Fibroblast of mammary gland (primary cell): ENCODE data around the gene ADAMTS2.

ENCODE experiments used
- DNase-seq: peaks from one replicate; pipeline ENCODE4 v3.0.0-alpha.2; 2010; ENCODE audit warnings: low read depth
- H3K4me3 ChIP-seq: 2 replicates; pipeline ENCODE4 v1.5.1; 2011; ENCODE audit warnings: low read depth, mild to moderate bottlenecking, low read length, moderate library complexity; ENCODE audit not compliant: control insufficient read depth
- TF ChIP-seq, protein P1 (sequence below): conservative IDR thresholded peaks from 2 replicates; pipeline ENCODE4 v1.5.1; 2011; ENCODE audit warnings: low read depth, low read length, inconsistent platforms; ENCODE audit not compliant: control insufficient read depth, insufficient read depth

ADAMTS2 gene

GRCh38 chr5:179319741-179320281 lies 25.4 kb downstream of the ADAMTS2 start:
- H3K4me3 ChIP-seq = no peak overlapping the region
- TF ChIP-seq, protein P1, sequence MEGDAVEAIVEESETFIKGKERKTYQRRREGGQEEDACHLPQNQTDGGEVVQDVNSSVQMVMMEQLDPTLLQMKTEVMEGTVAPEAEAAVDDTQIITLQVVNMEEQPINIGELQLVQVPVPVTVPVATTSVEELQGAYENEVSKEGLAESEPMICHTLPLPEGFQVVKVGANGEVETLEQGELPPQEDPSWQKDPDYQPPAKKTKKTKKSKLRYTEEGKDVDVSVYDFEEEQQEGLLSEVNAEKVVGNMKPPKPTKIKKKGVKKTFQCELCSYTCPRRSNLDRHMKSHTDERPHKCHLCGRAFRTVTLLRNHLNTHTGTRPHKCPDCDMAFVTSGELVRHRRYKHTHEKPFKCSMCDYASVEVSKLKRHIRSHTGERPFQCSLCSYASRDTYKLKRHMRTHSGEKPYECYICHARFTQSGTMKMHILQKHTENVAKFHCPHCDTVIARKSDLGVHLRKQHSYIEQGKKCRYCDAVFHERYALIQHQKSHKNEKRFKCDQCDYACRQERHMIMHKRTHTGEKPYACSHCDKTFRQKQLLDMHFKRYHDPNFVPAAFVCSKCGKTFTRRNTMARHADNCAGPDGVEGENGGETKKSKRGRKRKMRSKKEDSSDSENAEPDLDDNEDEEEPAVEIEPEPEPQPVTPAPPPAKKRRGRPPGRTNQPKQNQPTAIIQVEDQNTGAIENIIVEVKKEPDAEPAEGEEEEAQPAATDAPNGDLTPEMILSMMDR = no peak
- DNase-seq = peak; percentile 69

- TF ChIP-seq, protein P1 = no peak
- no peak for DNase-seq
- no peak overlapping the region for H3K4me3 ChIP-seq
Observed at GRCh38 chr5:179319123-179319522, 26.1 kb downstream of the ADAMTS2 start.

DNA sequence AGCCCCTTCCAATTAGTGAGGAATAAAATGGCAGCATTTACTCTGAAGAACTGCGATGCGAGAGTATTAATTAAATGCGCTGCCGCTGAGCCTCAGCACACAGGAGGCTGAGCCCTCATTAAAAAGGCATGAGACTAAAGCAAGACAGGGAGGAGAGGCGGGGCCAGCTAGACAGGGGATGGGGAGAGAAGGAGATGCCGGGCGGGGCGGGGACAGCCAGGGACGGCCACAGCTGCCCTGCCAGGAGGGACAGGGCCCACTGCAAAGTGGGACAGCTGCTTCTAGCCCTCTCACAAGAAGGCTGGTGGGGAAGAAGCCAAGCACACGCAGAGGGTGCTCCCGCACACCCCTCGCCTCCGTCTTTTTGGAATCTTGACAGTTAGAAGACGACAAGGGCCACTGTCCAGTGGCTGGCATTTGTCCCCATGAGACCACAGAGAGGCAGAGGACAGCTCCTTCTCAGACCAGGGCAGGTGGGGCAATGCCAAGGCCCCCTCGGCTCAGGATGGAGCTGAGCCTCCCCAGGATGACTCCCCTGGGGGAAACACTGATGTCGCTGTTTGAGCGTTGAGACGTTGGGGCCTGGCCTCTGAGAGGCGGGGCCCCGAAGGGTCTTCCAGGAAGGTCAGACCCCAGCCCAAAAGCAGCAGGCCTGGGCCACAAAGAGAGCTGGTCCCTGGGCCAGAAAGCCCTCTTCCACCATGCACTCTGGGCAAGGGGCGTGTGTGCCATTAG lies 26.9 kb downstream of the ADAMTS2 start:
- TF ChIP-seq, protein P1 = no peak
- no peak overlapping the region for H3K4me3 ChIP-seq
- no peak for DNase-seq

- DNase-seq = no peak
- TF ChIP-seq, protein P1 = no peak
- H3K4me3 ChIP-seq = no peak overlapping the region
Observed at GRCh38 chr5:179317411-179318220, 27.6 kb downstream of the ADAMTS2 start.

DNA sequence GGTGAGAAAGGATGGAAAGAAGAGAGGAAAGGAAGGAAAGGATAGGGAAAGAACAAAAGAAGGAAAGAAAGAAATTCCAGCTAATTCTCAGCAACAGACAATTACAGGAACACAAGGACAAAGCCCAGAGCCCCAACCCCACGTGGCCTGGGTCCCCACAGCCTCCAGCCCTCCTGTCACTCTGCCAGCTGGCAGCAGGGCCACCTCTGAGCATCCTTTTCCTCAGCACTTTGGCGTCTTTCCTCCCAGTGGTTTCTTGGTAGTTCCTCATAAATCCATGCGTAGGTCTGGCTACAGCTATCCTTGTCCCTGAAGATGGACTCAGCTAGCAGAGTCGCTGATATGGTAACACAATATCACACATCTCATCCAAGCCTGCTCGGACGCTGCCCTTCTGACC lies 28.3 kb downstream of the ADAMTS2 start:
- no peak for DNase-seq
- TF ChIP-seq, protein P1 = no peak
- no peak overlapping the region for H3K4me3 ChIP-seq

DNA sequence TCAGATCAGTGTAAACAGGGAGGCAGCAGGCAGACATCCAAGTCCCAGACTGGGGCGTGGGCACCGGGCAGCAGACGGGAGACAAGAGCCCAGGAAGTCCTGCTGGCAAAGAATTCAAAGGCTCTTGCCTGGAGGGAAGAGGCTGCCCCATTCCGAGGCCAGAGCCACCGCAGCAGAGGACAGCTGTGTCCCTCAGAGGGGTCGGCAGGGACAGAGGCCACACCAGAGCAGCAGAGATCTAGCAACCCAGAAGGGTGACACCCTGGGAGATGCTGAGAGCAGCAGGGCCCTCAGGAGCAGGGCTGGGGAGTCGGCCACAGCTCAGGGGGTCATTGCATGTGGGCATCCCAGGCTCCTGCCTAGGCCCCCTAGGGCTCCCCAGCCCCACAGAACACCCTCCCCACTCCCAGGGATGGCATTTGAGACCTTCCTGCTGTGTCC lies 29.1 kb downstream of the ADAMTS2 start:
- TF ChIP-seq, protein P1 = no peak
- H3K4me3 ChIP-seq = no peak overlapping the region
- no peak for DNase-seq
